Brain microvascular endothelial cell (primary cell): ENCODE results near the gene IL1RN.

Source experiments
- DNase-seq: peaks from one replicate; pipeline ENCODE4 v3.0.0-alpha.2; 2020
- H3K27ac ChIP-seq: fragments of 250-450 bp; sonication (Bioruptor Pico); 2 replicates; pipeline ENCODE4 v1.5.1; 2020; ENCODE audit warnings: mild to moderate bottlenecking, moderate library complexity
- H3K27me3 ChIP-seq: fragments of 250-450 bp; sonication (Bioruptor Pico); replicated peaks from 2 replicates; pipeline ENCODE4 v1.5.1; 2020; ENCODE audit warnings: mild to moderate bottlenecking
- H3K36me3 ChIP-seq: fragments of 250-450 bp; sonication (Bioruptor Pico); replicated peaks from 2 replicates; pipeline ENCODE4 v1.5.1; 2020; ENCODE audit warnings: mild to moderate bottlenecking
- H3K4me3 ChIP-seq: 2 replicates; pipeline ENCODE4 v1.5.1; 2011; ENCODE audit warnings: low read depth, mild to moderate bottlenecking, control low read depth, low read length, moderate library complexity
- in situ Hi-C: cut with HindIII; loops from 2 replicates; pipeline ENCODE4 v1.10.0; 2017; ENCODE audit warnings: low sequenced_read_pairs, low pct_ligation_motif_present
- TF ChIP-seq, protein P1 (sequence below): IDR thresholded peaks from 2 replicates; pipeline ENCODE4 v1.5.1; 2011; ENCODE audit warnings: low read depth, mild to moderate bottlenecking, moderate library complexity, low read length, control low read depth, inconsistent platforms; ENCODE audit errors: missing control alignments

IL1RN gene

GRCh38 chr2:113127646-113128570 lies 510 bp downstream of the IL1RN start:
- no peaks in the 10 kb centered on the region for H3K27me3 ChIP-seq
- H3K4me3 ChIP-seq = no peak overlapping the region
- TF ChIP-seq, protein P1, sequence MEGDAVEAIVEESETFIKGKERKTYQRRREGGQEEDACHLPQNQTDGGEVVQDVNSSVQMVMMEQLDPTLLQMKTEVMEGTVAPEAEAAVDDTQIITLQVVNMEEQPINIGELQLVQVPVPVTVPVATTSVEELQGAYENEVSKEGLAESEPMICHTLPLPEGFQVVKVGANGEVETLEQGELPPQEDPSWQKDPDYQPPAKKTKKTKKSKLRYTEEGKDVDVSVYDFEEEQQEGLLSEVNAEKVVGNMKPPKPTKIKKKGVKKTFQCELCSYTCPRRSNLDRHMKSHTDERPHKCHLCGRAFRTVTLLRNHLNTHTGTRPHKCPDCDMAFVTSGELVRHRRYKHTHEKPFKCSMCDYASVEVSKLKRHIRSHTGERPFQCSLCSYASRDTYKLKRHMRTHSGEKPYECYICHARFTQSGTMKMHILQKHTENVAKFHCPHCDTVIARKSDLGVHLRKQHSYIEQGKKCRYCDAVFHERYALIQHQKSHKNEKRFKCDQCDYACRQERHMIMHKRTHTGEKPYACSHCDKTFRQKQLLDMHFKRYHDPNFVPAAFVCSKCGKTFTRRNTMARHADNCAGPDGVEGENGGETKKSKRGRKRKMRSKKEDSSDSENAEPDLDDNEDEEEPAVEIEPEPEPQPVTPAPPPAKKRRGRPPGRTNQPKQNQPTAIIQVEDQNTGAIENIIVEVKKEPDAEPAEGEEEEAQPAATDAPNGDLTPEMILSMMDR = no peak
- no peak overlapping the region for H3K27ac ChIP-seq
- in situ Hi-C loops = no loop called here
- no peak for DNase-seq
- no peaks in the 10 kb centered on the region for H3K36me3 ChIP-seq

DNA sequence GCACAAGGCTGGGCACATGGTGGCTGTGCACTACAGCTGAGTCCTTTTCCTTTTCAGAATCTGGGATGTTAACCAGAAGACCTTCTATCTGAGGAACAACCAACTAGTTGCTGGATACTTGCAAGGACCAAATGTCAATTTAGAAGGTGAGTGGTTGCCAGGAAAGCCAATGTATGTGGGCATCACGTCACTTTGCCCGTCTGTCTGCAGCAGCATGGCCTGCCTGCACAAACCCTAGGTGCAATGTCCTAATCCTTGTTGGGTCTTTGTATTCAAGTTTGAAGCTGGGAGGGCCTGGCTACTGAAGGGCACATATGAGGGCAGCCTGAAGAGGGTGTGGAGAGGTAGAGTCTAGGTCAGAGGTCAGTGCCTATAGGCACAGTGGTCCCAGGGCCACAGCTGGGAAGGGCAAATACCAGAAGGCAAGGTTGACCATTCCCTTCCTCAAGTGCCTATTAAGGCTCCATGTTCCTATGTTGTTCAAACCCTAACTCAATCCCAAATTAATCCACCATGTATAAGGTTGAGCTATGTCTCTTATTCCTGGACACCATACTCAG lies 2.2 kb downstream of the IL1RN start:
- no peak for DNase-seq
- in situ Hi-C loops = no loop called here
- H3K36me3 ChIP-seq = no peaks in the 10 kb centered on the region
- H3K4me3 ChIP-seq = no peak overlapping the region
- H3K27me3 ChIP-seq = no peaks in the 10 kb centered on the region
- no peak overlapping the region for H3K27ac ChIP-seq
- TF ChIP-seq, protein P1 = no peak

GRCh38 chr2:113131352-113132185 lies 4.2 kb downstream of the IL1RN start:
- TF ChIP-seq, protein P1 = no peak
- H3K36me3 ChIP-seq = no peaks in the 10 kb centered on the region
- no peak for DNase-seq
- in situ Hi-C loops = no loop called here
- H3K27me3 ChIP-seq = peaks cover 1% of the 10 kb centered on the region
- H3K27ac ChIP-seq = no peak overlapping the region
- no peak overlapping the region for H3K4me3 ChIP-seq

- in situ Hi-C loops = no loop called here
- Histone ChIP-seq H3K36me3 (no peaks in the 10 kb centered on the region), H3K4me3 (no peak overlapping the region), H3K27ac (no peak overlapping the region), H3K27me3 (peaks cover 1% of the 10 kb centered on the region)
- no peak for DNase-seq
- TF ChIP-seq, protein P1 = no peak
Observed at GRCh38 chr2:113132414-113133021, 5.1 kb downstream of the IL1RN start.

DNA sequence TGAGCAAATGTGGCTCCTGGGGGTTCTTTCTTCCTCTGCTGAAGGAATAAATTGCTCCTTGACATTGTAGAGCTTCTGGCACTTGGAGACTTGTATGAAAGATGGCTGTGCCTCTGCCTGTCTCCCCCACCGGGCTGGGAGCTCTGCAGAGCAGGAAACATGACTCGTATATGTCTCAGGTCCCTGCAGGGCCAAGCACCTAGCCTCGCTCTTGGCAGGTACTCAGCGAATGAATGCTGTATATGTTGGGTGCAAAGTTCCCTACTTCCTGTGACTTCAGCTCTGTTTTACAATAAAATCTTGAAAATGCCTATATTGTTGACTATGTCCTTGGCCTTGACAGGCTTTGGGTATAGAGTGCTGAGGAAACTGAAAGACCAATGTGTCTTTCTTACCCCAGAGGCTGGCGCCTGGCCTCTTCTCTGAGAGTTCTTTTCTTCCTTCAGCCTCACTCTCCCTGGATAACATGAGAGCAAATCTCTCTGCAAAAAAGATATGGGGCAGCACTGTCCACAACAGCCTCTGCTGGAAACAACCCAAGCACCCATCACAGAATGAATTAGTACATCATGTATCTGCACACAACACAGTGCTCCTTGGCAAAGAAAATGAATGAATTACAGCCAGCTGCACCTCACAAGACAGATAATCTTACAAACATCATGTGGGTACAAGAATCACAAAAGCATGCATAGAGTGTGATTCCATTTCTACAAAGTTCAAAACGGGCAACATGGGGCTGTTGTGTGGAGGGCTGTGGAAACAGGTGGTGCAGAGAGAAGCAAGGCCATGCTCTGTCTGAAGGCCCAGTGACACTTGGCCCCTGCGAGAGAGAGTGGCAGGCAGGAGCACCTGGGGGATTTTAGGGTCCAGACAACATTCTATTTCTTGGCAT lies 6.6 kb downstream of the IL1RN start:
- H3K27me3 ChIP-seq = peaks cover 1% of the 10 kb centered on the region
- H3K36me3 ChIP-seq = no peaks in the 10 kb centered on the region
- no peak overlapping the region for H3K27ac ChIP-seq
- DNase-seq = no peak
- TF ChIP-seq, protein P1 = no peak
- in situ Hi-C loops = no loop called here
- no peak overlapping the region for H3K4me3 ChIP-seq
